ENCODE measurements around the gene KLHL40.

Gene KLHL40

GRCh38 chr3:42735615-42736014, 50.3 kb downstream of the KLHL40 start:
- no peak for DNase-seq (ENCODE audit: extremely low read depth in 1 of 2, low read depth in 1 of 2)

GRCh38 chr3:42736081-42736480, 50.7 kb downstream of the KLHL40 start:
- no peak for DNase-seq (ENCODE audit: extremely low read depth in 1 of 2, low read depth in 1 of 2)

GRCh38 chr3:42736531-42736930, 51.2 kb downstream of the KLHL40 start:
- DNase-seq (ENCODE audit: extremely low read depth in 1 of 2, low read depth in 1 of 2) = no peak

GRCh38 chr3:42739401-42740158, 54.2 kb downstream of the KLHL40 start:
- DNase-seq (ENCODE audit: extremely low read depth in 1 of 2, low read depth in 1 of 2) = no peak

DNA sequence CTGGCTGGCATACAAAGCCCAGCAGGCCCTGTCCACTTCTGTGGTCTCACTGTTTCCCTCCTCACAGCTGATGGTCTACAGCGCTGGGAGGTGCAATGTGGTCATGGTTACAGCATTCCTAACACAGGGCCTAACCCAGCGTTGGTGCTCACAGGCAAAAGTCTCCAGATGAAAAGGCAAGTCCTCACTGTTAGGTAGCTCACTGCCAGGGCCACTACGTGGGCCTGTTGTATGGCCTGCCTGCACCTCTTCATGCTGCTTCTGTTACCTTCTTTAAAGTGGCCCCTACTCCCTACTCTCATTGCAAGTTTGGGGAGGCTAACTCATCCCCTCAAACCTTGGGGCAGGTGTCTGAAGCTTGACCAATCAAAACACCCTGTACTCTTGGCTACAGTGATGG, 56.5 kb downstream of the KLHL40 start:
- DNase-seq (ENCODE audit: extremely low read depth in 1 of 2, low read depth in 1 of 2) = no peak

Data from stimulated activated CD8-positive, alpha-beta memory T cell treated with anti-CD3 and anti-CD28 coated beads, Interleukin-7, amount 100 ng/mL, for 48 hours (primary cell).